H9 (cell line): Measurements from ENCODE around the gene AFAP1L2. TPM values are rescaled to one million over a fixed set of nuclear protein-coding genes. Genes with fewer than 3 reads are reported as not detected.

ENCODE experiments used
- DNase-seq: peaks from one replicate; pipeline ENCODE4 v3.0.0-alpha.2; 2017
- H2AFZ ChIP-seq: one replicate; pipeline ENCODE4 v1.6.1; 2013; ENCODE audit warnings: mild to moderate bottlenecking, low read length, control low read depth, moderate library complexity
- H2AK5ac ChIP-seq: 2 replicates; pipeline ENCODE4 v1.6.1; 2013; ENCODE audit warnings: low read length, control low read depth, mixed read lengths; ENCODE audit not compliant: insufficient read length
- H2BK120ac ChIP-seq: one replicate; pipeline ENCODE4 v1.6.1; 2013; ENCODE audit warnings: low read depth, mild to moderate bottlenecking, low read length, control low read depth, inconsistent platforms; ENCODE audit not compliant: poor library complexity, severe bottlenecking
- H2BK12ac ChIP-seq: 2 replicates; pipeline ENCODE4 v1.6.1; 2013; ENCODE audit warnings: low read length, control low read depth, mixed read lengths, low read depth; ENCODE audit not compliant: insufficient read length
- H2BK15ac ChIP-seq: 2 replicates; pipeline ENCODE4 v1.6.1; 2013; ENCODE audit warnings: low read depth, low read length, control low read depth
- H2BK20ac ChIP-seq: one replicate; pipeline ENCODE4 v1.6.1; 2013; ENCODE audit warnings: low read depth, mild to moderate bottlenecking, low read length, control low read depth, inconsistent platforms; ENCODE audit not compliant: poor library complexity, severe bottlenecking
- H2BK5ac ChIP-seq: 2 replicates; pipeline ENCODE4 v1.6.1; 2013; ENCODE audit warnings: low read length, control low read depth, mixed read lengths; ENCODE audit not compliant: insufficient read length
- H3K14ac ChIP-seq: 2 replicates; pipeline ENCODE4 v1.6.1; 2013; ENCODE audit warnings: low read length, control low read depth; ENCODE audit not compliant: insufficient read depth
- H3K18ac ChIP-seq: 2 replicates; pipeline ENCODE4 v1.6.1; 2013; ENCODE audit warnings: low read depth, mild to moderate bottlenecking, mixed read lengths, low read length, control low read depth; ENCODE audit not compliant: insufficient read length
- H3K23ac ChIP-seq: 2 replicates; pipeline ENCODE4 v1.6.1; 2013; ENCODE audit warnings: low read length, control low read depth, mixed read lengths, low read depth; ENCODE audit not compliant: insufficient read length
- H3K23me2 ChIP-seq: 2 replicates; pipeline ENCODE4 v1.6.1; 2013; ENCODE audit warnings: low read depth, mild to moderate bottlenecking, mixed read lengths, low read length, control low read depth; ENCODE audit not compliant: insufficient read length, poor library complexity, severe bottlenecking
- H3K27ac ChIP-seq: 2 replicates; pipeline ENCODE4 v1.5.1; 2013; ENCODE audit warnings: low read length, control low read depth, mixed read lengths, low read depth; ENCODE audit not compliant: insufficient read length
- H3K27me3 ChIP-seq: 2 replicates; pipeline ENCODE4 v1.6.1; 2013; ENCODE audit warnings: low read length, control low read depth, inconsistent platforms; ENCODE audit not compliant: insufficient read depth
- H3K4ac ChIP-seq: 2 replicates; pipeline ENCODE4 v1.6.1; 2013; ENCODE audit warnings: low read depth, mild to moderate bottlenecking, control low read depth, inconsistent platforms, low read length, moderate library complexity
- H3K4me1 ChIP-seq: 2 replicates; pipeline ENCODE4 v1.6.1; 2013; ENCODE audit warnings: low read length, control low read depth, inconsistent platforms; ENCODE audit not compliant: insufficient read depth
- H3K4me2 ChIP-seq: 2 replicates; pipeline ENCODE4 v1.6.1; 2013; ENCODE audit warnings: low read length, control low read depth, mixed read lengths; ENCODE audit not compliant: insufficient read length, insufficient read depth
- H3K56ac ChIP-seq: 2 replicates; pipeline ENCODE4 v1.6.1; 2013; ENCODE audit warnings: low read depth, mild to moderate bottlenecking, mixed read lengths, low read length, control low read depth; ENCODE audit not compliant: insufficient read length
- H3K79me1 ChIP-seq: 2 replicates; pipeline ENCODE4 v1.6.1; 2013; ENCODE audit warnings: low read depth, mild to moderate bottlenecking, moderate library complexity, low read length, control low read depth, inconsistent platforms; ENCODE audit not compliant: insufficient read depth, poor library complexity, severe bottlenecking
- H3K79me2 ChIP-seq: 2 replicates; pipeline ENCODE4 v1.6.1; 2013; ENCODE audit warnings: low read length, control low read depth, inconsistent platforms; ENCODE audit not compliant: insufficient read depth
- H3K9ac ChIP-seq: 2 replicates; pipeline ENCODE4 v1.6.1; 2013; ENCODE audit warnings: low read length, control low read depth, mixed read lengths; ENCODE audit not compliant: insufficient read length; ENCODE audit errors: extremely low read depth
- H3K9me3 ChIP-seq: one replicate; pipeline ENCODE4 v1.6.1; 2013; ENCODE audit warnings: low read depth, low read length, inconsistent platforms; ENCODE audit not compliant: control insufficient read depth
- H3T11ph ChIP-seq: one replicate; pipeline ENCODE4 v1.6.1; 2013; ENCODE audit warnings: mild to moderate bottlenecking, low read length, control low read depth, inconsistent platforms
- H4K20me1 ChIP-seq: one replicate; pipeline ENCODE4 v1.6.1; 2013; ENCODE audit not compliant: control insufficient read depth, insufficient read length, insufficient read depth
- H4K5ac ChIP-seq: 2 replicates; pipeline ENCODE4 v1.6.1; 2013; ENCODE audit warnings: low read depth, mild to moderate bottlenecking, mixed read lengths, low read length, control low read depth; ENCODE audit not compliant: insufficient read length
- H4K8ac ChIP-seq: replicated peaks from 2 replicates; pipeline ENCODE4 v1.6.1; 2013; ENCODE audit warnings: low read length, control low read depth, mixed read lengths, low read depth; ENCODE audit not compliant: insufficient read length
- H4K91ac ChIP-seq: 2 replicates; pipeline ENCODE4 v1.6.1; 2013; ENCODE audit warnings: low read depth, mild to moderate bottlenecking, moderate library complexity, mixed read lengths, low read length, control low read depth; ENCODE audit not compliant: insufficient read length
- H3K27ac Mint-ChIP-seq, 3 experiments: 2 replicates in 2 of 3; 3 replicates in 1 of 3; pipeline ENCODE4 v1.8.0; 2020 to 2021; ENCODE audit warnings: mixed read lengths in 3 of 3, mild to moderate bottlenecking in 1 of 3, moderate library complexity in 1 of 3
- H3K27me3 Mint-ChIP-seq: 2 replicates; pipeline ENCODE4 v1.8.0; 2021; ENCODE audit warnings: low read depth, mild to moderate bottlenecking, moderate library complexity, mixed read lengths
- H3K36me3 Mint-ChIP-seq, 3 experiments: 2 replicates in 2 of 3; 3 replicates in 1 of 3; pipeline ENCODE4 v1.8.0; 2020 to 2021; ENCODE audit warnings: low read depth in 3 of 3, mixed read lengths in 3 of 3; ENCODE audit not compliant: insufficient read depth in 1 of 3
- H3K4me1 Mint-ChIP-seq, 2 experiments: 2 replicates each; pipeline ENCODE4 v1.8.0; 2020; ENCODE audit warnings: mixed read lengths in 2 of 2
- H3K4me3 Mint-ChIP-seq, 2 experiments: 2 replicates in 1 of 2; 3 replicates in 1 of 2; pipeline ENCODE4 v1.8.0; 2020 to 2021; ENCODE audit warnings: mild to moderate bottlenecking in 2 of 2, mixed read lengths in 2 of 2, moderate library complexity in 1 of 2
- H3K9me3 Mint-ChIP-seq, 2 experiments: 2 replicates in 1 of 2; 3 replicates in 1 of 2; pipeline ENCODE4 v1.8.0; 2020; ENCODE audit warnings: mild to moderate bottlenecking in 2 of 2, mixed read lengths in 2 of 2, moderate library complexity in 1 of 2
- CTCF ChIP-seq: fragments of 200-600 bp; sonication (generic); conservative IDR thresholded peaks from 3 replicates; pipeline ENCODE4 v1.8.0; 2021; ENCODE audit warnings: antibody characterized with exemption, mild to moderate bottlenecking
- whole genome bisulfite sequencing: extraction: QIAGEN DNeasy Blood & Tissue Kit; methylation state at CpG from one replicate; pipeline ENCODE4 v1.1.7; 2013; ENCODE audit warnings: missing lambda C conversion rate, low lambda C conversion rate, mixed read lengths; ENCODE audit not compliant: insufficient read length; ENCODE audit errors: extremely low coverage; 5-methylcytosine and 5-hydroxymethylcytosine counted together
- total RNA-seq: library from RNA; stranded (reverse); gene quantifications from 2 replicates; pipeline ENCODE4 v1.2.1, GENCODE V29; 2021

AFAP1L2 gene
- total RNA-seq, 1 experiment from 2014 or later = 0.77 TPM

- H3K56ac ChIP-seq = no peak overlapping the region
- no peaks in the 10 kb centered on the region; the same call in 1 of the 2 replicates for H3K4me1 ChIP-seq
- no peaks in the 10 kb centered on the region for H3K79me2 ChIP-seq
- no peaks in the 10 kb centered on the region for H3K79me1 ChIP-seq
- H2BK12ac ChIP-seq = no peak overlapping the region
- no peak overlapping the region for H3K4ac ChIP-seq
- H3K4me1 Mint-ChIP-seq = peaks cover 17 to 19% of the 10 kb centered on the region in 2 experiments
- peaks cover 0 to 6% (median 0%) of the 10 kb centered on the region in 3 experiments; a peak in 3 of 7 replicates for H3K36me3 Mint-ChIP-seq
- DNase-seq = no peak
- no peak overlapping the region for H3K14ac ChIP-seq
- H3K27me3 ChIP-seq = no peaks in the 10 kb centered on the region; the same call in 1 of the 2 replicates
- H4K8ac ChIP-seq = no peak overlapping the region
- H3K18ac ChIP-seq = no peak overlapping the region
- H4K91ac ChIP-seq = no peak overlapping the region
- H3K23ac ChIP-seq = no peak overlapping the region
- no peak overlapping the region for H3K4me3 Mint-ChIP-seq
- H3K27me3 Mint-ChIP-seq = no peaks in the 10 kb centered on the region
- H4K20me1 ChIP-seq = no peaks in the 10 kb centered on the region
- H3K27ac ChIP-seq = no peak overlapping the region
- H3K27ac Mint-ChIP-seq = no peak overlapping the region
- no peak overlapping the region for H2BK15ac ChIP-seq
- no peak overlapping the region for H2AK5ac ChIP-seq
- TF ChIP-seq CTCF = no peak
- no peak overlapping the region for H2BK5ac ChIP-seq
- no peak overlapping the region for H4K5ac ChIP-seq
- no peak overlapping the region for H2BK120ac ChIP-seq
- no peak overlapping the region for H3T11ph ChIP-seq
- no peak overlapping the region for H3K4me2 ChIP-seq
- H3K9ac ChIP-seq = no peak overlapping the region
- H3K23me2 ChIP-seq = no peaks in the 10 kb centered on the region
- WGBS = no CpG with 5 or more reads among the region's 10 CpGs
- no peaks in the 10 kb centered on the region for H3K9me3 Mint-ChIP-seq
- no peak overlapping the region for H2BK20ac ChIP-seq
- no peaks in the 10 kb centered on the region for H3K9me3 ChIP-seq
- no peak overlapping the region for H2AFZ ChIP-seq
Measured at GRCh38 chr10:114259824-114260223, 144.5 kb downstream of the AFAP1L2 start.
